ENCODE results near the gene MCTP1.
"Not testable (repeated sequence)": the region's sequence is repeated elsewhere in the genome, so short reads cannot be mapped to it uniquely, and the experiment has no call there.

Gene MCTP1

DNA sequence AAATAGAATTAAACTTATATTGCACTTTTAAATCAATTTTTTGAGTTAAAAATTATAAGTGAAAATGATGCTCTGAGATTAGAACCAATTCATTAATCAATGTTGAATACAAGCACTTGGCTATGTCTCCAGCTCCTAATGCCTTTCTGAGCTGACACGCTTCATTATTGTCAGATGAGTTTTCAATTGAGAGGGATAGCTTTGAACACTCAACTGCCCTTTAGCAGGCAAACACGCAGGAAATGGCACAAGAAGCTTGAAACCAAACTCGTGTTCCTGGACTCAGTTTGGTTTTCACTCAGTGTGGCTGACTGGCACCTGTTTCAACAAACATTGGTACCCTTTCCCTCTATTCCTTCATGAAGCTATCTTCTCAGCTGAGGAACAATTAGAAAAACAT is 109.8 kb downstream of the MCTP1 start:
- DNase-seq = no peak

GRCh38 chr5:95172659-95173058 is 112.2 kb downstream of the MCTP1 start:
- no peak for DNase-seq

GRCh38 chr5:95164861-95165260 is 120.0 kb downstream of the MCTP1 start:
- DNase-seq = no peak

DNA sequence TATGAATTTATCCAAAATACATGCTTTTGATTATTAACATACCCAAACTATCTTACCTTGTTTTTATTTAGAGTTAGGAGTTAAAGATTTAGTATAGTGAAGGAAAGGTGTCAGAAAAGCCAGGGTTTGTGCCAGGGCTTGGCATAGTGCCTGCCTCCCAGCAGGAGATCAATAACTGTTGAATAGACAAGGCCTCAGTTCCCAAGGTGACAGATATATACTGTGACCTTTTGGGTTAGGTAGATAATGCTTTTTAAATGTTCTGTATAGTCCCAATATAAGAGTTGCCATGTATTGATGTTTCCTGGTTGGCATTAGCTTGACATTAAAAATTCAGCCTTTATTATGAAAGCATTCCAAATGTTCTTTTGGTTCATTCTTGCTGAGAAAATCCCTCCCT is 121.8 kb downstream of the MCTP1 start:
- DNase-seq = no peak

DNA sequence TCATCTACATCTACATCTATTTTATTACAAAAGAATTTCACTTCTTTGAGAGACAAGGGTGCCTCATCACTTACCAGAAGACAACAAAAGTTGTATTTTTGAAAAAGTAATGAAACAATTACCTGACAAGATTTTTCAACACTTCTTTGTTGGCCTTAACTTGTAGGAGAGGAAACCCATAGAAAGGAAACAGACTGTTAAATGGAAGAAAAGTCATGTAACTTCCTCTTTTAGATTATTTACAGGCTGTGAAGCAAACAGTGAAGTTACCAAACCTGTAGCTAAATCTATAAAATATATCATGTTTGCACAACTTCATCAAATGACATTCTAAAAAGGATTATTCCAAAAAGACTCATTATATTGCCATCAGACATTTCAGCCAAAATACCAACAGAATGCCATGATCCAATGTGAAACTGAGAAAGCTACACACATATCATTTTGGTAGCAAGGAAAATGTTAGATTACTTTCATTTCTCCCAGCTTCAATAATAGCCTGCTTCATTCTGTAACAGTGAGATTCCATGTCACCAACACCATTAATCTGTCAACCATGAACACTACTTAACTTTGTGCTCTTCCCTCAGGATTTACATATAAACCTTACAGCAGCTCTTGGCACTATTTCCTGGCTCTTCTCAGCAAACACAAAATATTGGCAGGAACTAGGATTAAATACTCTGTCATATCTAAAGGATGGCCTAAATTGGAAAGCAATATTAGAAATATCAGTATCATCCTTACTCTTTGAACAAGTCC is 122.5 kb downstream of the MCTP1 start:
- no peak for DNase-seq

GRCh38 chr5:95159603-95160002 is 125.3 kb downstream of the MCTP1 start:
- no peak for DNase-seq

- no peak for DNase-seq
These were observed 129.0 kb downstream of the MCTP1 start for GRCh38 chr5:95155888-95156287.

- DNase-seq = no peak
These were observed 131.4 kb downstream of the MCTP1 start for GRCh38 chr5:95153511-95153910.

DNA sequence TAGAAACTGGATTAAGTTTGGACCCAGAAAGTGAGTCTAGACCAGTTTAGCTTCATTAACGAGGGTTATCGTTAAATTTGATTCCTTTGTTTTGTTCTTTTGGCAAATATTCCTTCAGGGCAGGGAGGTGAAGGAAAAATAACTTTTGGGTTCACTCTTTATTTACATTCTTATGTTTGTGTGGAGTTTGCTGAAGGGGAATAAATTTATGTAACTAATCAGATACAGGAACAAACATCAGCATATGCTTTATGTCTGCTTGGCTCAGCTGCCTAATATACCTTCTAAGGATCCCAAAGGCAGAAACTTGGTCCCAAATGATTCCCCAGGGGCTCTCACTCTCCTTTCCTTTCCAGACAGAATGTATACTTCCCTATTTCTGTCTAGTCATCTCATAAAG is 132.4 kb downstream of the MCTP1 start:
- no peak for DNase-seq

DNA sequence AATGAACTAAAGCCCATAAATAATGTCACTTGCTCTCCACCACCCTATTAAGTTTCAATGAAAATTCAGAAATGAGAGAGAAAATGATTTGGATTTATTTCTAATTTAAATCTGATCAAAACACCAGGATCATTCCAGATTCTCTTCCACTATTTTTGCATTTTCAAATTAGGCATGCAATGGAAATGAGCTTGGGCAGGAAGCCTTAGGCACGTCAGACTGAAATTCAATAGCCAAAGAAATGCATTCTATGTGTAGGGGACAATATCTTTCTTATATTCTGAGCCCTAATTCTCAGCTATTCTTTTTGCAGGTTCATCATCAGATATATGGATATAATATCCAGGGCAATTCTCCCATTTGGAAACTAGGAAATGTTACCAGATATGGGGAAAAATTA is 132.8 kb downstream of the MCTP1 start:
- DNase-seq = no peak

DNA sequence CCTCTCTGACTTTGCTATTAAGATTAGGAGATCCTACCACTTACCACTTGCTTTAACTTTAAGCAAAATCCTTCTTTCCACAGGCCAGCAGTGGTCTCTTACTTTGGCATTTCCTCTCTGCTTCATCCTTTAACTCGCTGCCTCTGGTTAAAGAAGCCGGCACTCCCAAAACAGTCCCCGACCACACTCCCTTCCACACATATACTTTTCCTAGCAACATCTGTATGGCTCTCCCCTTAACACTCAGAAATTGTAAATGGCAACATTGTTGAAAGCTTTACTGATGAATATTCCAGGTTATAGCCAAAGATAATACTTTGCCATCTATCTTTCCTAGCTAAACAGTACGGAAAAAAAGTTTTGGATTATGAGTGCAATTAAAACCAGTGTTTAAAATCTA is 133.2 kb downstream of the MCTP1 start:
- DNase-seq = no peak

- no peak for DNase-seq
These were observed 135.5 kb downstream of the MCTP1 start for GRCh38 chr5:95149387-95149786.

GRCh38 chr5:95148453-95148852 is 136.4 kb downstream of the MCTP1 start:
- DNase-seq = no peak

- not testable (repeated sequence) for DNase-seq
These were observed 141.0 kb downstream of the MCTP1 start for GRCh38 chr5:95143858-95144257.

GRCh38 chr5:95142145-95142544 is 142.7 kb downstream of the MCTP1 start:
- DNase-seq = no peak

GRCh38 chr5:95141141-95141540 is 143.8 kb downstream of the MCTP1 start:
- DNase-seq = no peak

GRCh38 chr5:95134326-95134725 is 150.6 kb downstream of the MCTP1 start:
- DNase-seq = no peak

- no peak for DNase-seq
These were observed 152.8 kb downstream of the MCTP1 start for GRCh38 chr5:95132096-95132495.

- no peak for DNase-seq
These were observed 154.0 kb downstream of the MCTP1 start for GRCh38 chr5:95130941-95131340.

GRCh38 chr5:95124731-95125130 is 160.2 kb downstream of the MCTP1 start:
- DNase-seq = no peak

DNA sequence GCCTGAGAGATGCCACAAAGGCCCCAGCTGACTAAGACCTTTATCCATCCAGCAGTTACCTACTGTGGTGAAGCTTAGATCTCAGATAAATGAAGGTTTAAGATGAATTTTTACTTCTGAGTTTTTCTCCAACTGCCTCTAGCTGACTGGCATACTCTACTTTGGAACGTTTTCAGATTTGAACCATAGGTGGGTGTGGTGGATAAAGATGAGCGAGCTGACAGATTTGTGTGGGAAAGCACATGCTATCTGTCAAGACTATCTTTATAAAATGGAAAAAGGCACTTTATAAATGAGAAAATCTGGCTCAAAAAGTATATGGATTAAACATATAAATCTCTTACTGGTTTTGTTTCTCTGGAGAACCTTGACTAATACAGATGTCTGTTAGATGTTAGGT is 160.8 kb downstream of the MCTP1 start:
- no peak for DNase-seq

GRCh38 chr5:95114902-95115301 is 170.0 kb downstream of the MCTP1 start:
- no peak for DNase-seq

GRCh38 chr5:95114305-95114704 is 170.6 kb downstream of the MCTP1 start:
- DNase-seq = no peak

GRCh38 chr5:95113489-95113888 is 171.4 kb downstream of the MCTP1 start:
- no peak for DNase-seq

DNA sequence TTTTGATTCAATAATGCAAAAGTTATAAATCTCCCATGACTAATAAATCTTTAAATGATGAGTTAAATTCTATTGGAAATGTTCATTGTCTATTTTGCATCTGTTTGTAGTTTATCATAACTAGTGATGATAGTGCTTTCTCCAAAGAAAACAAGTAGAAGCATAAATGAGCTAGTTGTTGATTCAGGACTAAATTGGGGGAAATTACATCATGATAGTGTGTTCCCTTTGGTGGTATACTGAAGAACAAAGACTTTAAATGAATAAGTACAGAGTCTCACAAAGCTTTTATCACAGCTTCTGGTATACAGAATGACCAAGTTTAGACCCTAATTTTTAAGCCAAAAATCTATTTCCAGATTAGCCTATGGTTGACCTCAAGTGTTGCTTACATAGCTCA is 173.8 kb downstream of the MCTP1 start:
- no peak for DNase-seq
